GM12891 (cell line): ENCODE data around the gene OR10S1.

ENCODE experiments used
- DNase-seq: peaks from one replicate; pipeline ENCODE4 v3.0.0; 2011; ENCODE audit warnings: low spot score; ENCODE audit not compliant: insufficient read length
- FAIRE-seq: peaks from 2 replicates; lab custom pipeline; 2011; peaks lifted over from hg19 to GRCh38; lab: Jason Lieb, UNC
- PAX5 ChIP-seq: IDR thresholded peaks from 2 replicates; pipeline ENCODE4 v1.6.1; 2011; ENCODE audit warnings: low read length, moderate library complexity, mild to moderate bottlenecking; ENCODE audit not compliant: insufficient read depth, severe bottlenecking
- POLR2A ChIP-seq: IDR thresholded peaks from 2 replicates; pipeline ENCODE4 v1.6.1; 2011; ENCODE audit warnings: low read depth, low read length, control low read depth
- POLR2AphosphoS5 ChIP-seq: IDR thresholded peaks from 2 replicates; pipeline ENCODE4 v1.6.1; 2011; ENCODE audit warnings: low read depth, low read length, control low read depth
- POU2F2 ChIP-seq: IDR thresholded peaks from 2 replicates; pipeline ENCODE4 v1.6.1; 2011; ENCODE audit warnings: low read depth, mild to moderate bottlenecking, control low read depth, low read length, moderate library complexity
- SPI1 ChIP-seq: IDR thresholded peaks from 2 replicates; pipeline ENCODE4 v1.6.1; 2011; ENCODE audit warnings: low read depth, low read length, control low read depth
- TAF1 ChIP-seq: IDR thresholded peaks from 2 replicates; pipeline ENCODE4 v1.6.1; 2011; ENCODE audit warnings: low read depth, low read length, control low read depth

Gene OR10S1

GRCh38 chr11:123943738-123944137 is 33.8 kb downstream of the OR10S1 start, which contains the start of gene OR6T1:
TSS of gene OR6T1 (minus strand) at chr11:123943838. CDS start at chr11:123943838, 0 bp downstream.
- TF ChIP-seq POLR2AphosphoS5: no peak
- TF ChIP-seq POU2F2: no peak
- DNase-seq (no peak), FAIRE-seq (no peak)

GRCh38 chr11:123942413-123942812 is 35.2 kb downstream of the OR10S1 start:
- TF ChIP-seq POU2F2 (no peak), PAX5 (no peak), TAF1 (no peak), POLR2A (no peak), SPI1 (no peak), POLR2AphosphoS5 (no peak)
- FAIRE-seq (no peak), DNase-seq (no peak)

- FAIRE-seq (no peak), DNase-seq (no peak)
- TF ChIP-seq TAF1: no peak
- no peak for TF ChIP-seq POU2F2
- TF ChIP-seq PAX5: no peak
- no peak for TF ChIP-seq SPI1
- TF ChIP-seq POLR2A: no peak
- TF ChIP-seq POLR2AphosphoS5: no peak
Measured at GRCh38 chr11:123939317-123939716, 38.3 kb downstream of the OR10S1 start, which contains the start of gene OR4D5. TSS of gene OR4D5 (plus strand) at chr11:123939617. CDS start at chr11:123939617, 0 bp downstream.
